H9 (cell line): ENCODE measurements around the gene PIAS4. TPM values are rescaled to one million over a fixed set of nuclear protein-coding genes. Genes with fewer than 3 reads are reported as not detected.

ENCODE experiments used
- DNase-seq: peaks from one replicate; pipeline ENCODE4 v3.0.0-alpha.2; 2017
- H2AFZ ChIP-seq: one replicate; pipeline ENCODE4 v1.6.1; 2013; ENCODE audit warnings: mild to moderate bottlenecking, low read length, control low read depth, moderate library complexity
- H2AK5ac ChIP-seq: 2 replicates; pipeline ENCODE4 v1.6.1; 2013; ENCODE audit warnings: low read length, control low read depth, mixed read lengths; ENCODE audit not compliant: insufficient read length
- H2BK120ac ChIP-seq: one replicate; pipeline ENCODE4 v1.6.1; 2013; ENCODE audit warnings: low read depth, mild to moderate bottlenecking, low read length, control low read depth, inconsistent platforms; ENCODE audit not compliant: poor library complexity, severe bottlenecking
- H2BK12ac ChIP-seq: 2 replicates; pipeline ENCODE4 v1.6.1; 2013; ENCODE audit warnings: low read length, control low read depth, mixed read lengths, low read depth; ENCODE audit not compliant: insufficient read length
- H2BK15ac ChIP-seq: 2 replicates; pipeline ENCODE4 v1.6.1; 2013; ENCODE audit warnings: low read depth, low read length, control low read depth
- H2BK20ac ChIP-seq: one replicate; pipeline ENCODE4 v1.6.1; 2013; ENCODE audit warnings: low read depth, mild to moderate bottlenecking, low read length, control low read depth, inconsistent platforms; ENCODE audit not compliant: poor library complexity, severe bottlenecking
- H2BK5ac ChIP-seq: 2 replicates; pipeline ENCODE4 v1.6.1; 2013; ENCODE audit warnings: low read length, control low read depth, mixed read lengths; ENCODE audit not compliant: insufficient read length
- H3K14ac ChIP-seq: 2 replicates; pipeline ENCODE4 v1.6.1; 2013; ENCODE audit warnings: low read length, control low read depth; ENCODE audit not compliant: insufficient read depth
- H3K18ac ChIP-seq: 2 replicates; pipeline ENCODE4 v1.6.1; 2013; ENCODE audit warnings: low read depth, mild to moderate bottlenecking, mixed read lengths, low read length, control low read depth; ENCODE audit not compliant: insufficient read length
- H3K23ac ChIP-seq: 2 replicates; pipeline ENCODE4 v1.6.1; 2013; ENCODE audit warnings: low read length, control low read depth, mixed read lengths, low read depth; ENCODE audit not compliant: insufficient read length
- H3K23me2 ChIP-seq: 2 replicates; pipeline ENCODE4 v1.6.1; 2013; ENCODE audit warnings: low read depth, mild to moderate bottlenecking, mixed read lengths, low read length, control low read depth; ENCODE audit not compliant: insufficient read length, poor library complexity, severe bottlenecking
- H3K27ac ChIP-seq: 2 replicates; pipeline ENCODE4 v1.5.1; 2013; ENCODE audit warnings: low read length, control low read depth, mixed read lengths, low read depth; ENCODE audit not compliant: insufficient read length
- H3K27me3 ChIP-seq: 2 replicates; pipeline ENCODE4 v1.6.1; 2013; ENCODE audit warnings: low read length, control low read depth, inconsistent platforms; ENCODE audit not compliant: insufficient read depth
- H3K4ac ChIP-seq: 2 replicates; pipeline ENCODE4 v1.6.1; 2013; ENCODE audit warnings: low read depth, mild to moderate bottlenecking, control low read depth, inconsistent platforms, low read length, moderate library complexity
- H3K4me1 ChIP-seq: 2 replicates; pipeline ENCODE4 v1.6.1; 2013; ENCODE audit warnings: low read length, control low read depth, inconsistent platforms; ENCODE audit not compliant: insufficient read depth
- H3K4me2 ChIP-seq: 2 replicates; pipeline ENCODE4 v1.6.1; 2013; ENCODE audit warnings: low read length, control low read depth, mixed read lengths; ENCODE audit not compliant: insufficient read length, insufficient read depth
- H3K56ac ChIP-seq: 2 replicates; pipeline ENCODE4 v1.6.1; 2013; ENCODE audit warnings: low read depth, mild to moderate bottlenecking, mixed read lengths, low read length, control low read depth; ENCODE audit not compliant: insufficient read length
- H3K79me1 ChIP-seq: 2 replicates; pipeline ENCODE4 v1.6.1; 2013; ENCODE audit warnings: low read depth, mild to moderate bottlenecking, moderate library complexity, low read length, control low read depth, inconsistent platforms; ENCODE audit not compliant: insufficient read depth, poor library complexity, severe bottlenecking
- H3K79me2 ChIP-seq: 2 replicates; pipeline ENCODE4 v1.6.1; 2013; ENCODE audit warnings: low read length, control low read depth, inconsistent platforms; ENCODE audit not compliant: insufficient read depth
- H3K9ac ChIP-seq: 2 replicates; pipeline ENCODE4 v1.6.1; 2013; ENCODE audit warnings: low read length, control low read depth, mixed read lengths; ENCODE audit not compliant: insufficient read length; ENCODE audit errors: extremely low read depth
- H3K9me3 ChIP-seq: one replicate; pipeline ENCODE4 v1.6.1; 2013; ENCODE audit warnings: low read depth, low read length, inconsistent platforms; ENCODE audit not compliant: control insufficient read depth
- H3T11ph ChIP-seq: one replicate; pipeline ENCODE4 v1.6.1; 2013; ENCODE audit warnings: mild to moderate bottlenecking, low read length, control low read depth, inconsistent platforms
- H4K20me1 ChIP-seq: one replicate; pipeline ENCODE4 v1.6.1; 2013; ENCODE audit not compliant: control insufficient read depth, insufficient read length, insufficient read depth
- H4K5ac ChIP-seq: 2 replicates; pipeline ENCODE4 v1.6.1; 2013; ENCODE audit warnings: low read depth, mild to moderate bottlenecking, mixed read lengths, low read length, control low read depth; ENCODE audit not compliant: insufficient read length
- H4K8ac ChIP-seq: replicated peaks from 2 replicates; pipeline ENCODE4 v1.6.1; 2013; ENCODE audit warnings: low read length, control low read depth, mixed read lengths, low read depth; ENCODE audit not compliant: insufficient read length
- H4K91ac ChIP-seq: 2 replicates; pipeline ENCODE4 v1.6.1; 2013; ENCODE audit warnings: low read depth, mild to moderate bottlenecking, moderate library complexity, mixed read lengths, low read length, control low read depth; ENCODE audit not compliant: insufficient read length
- H3K27ac Mint-ChIP-seq, 3 experiments: 2 replicates in 2 of 3; 3 replicates in 1 of 3; pipeline ENCODE4 v1.8.0; 2020 to 2021; ENCODE audit warnings: mixed read lengths in 3 of 3, mild to moderate bottlenecking in 1 of 3, moderate library complexity in 1 of 3
- H3K27me3 Mint-ChIP-seq: 2 replicates; pipeline ENCODE4 v1.8.0; 2021; ENCODE audit warnings: low read depth, mild to moderate bottlenecking, moderate library complexity, mixed read lengths
- H3K36me3 Mint-ChIP-seq, 3 experiments: 2 replicates in 2 of 3; 3 replicates in 1 of 3; pipeline ENCODE4 v1.8.0; 2020 to 2021; ENCODE audit warnings: low read depth in 3 of 3, mixed read lengths in 3 of 3; ENCODE audit not compliant: insufficient read depth in 1 of 3
- H3K4me1 Mint-ChIP-seq, 2 experiments: 2 replicates each; pipeline ENCODE4 v1.8.0; 2020; ENCODE audit warnings: mixed read lengths in 2 of 2
- H3K4me3 Mint-ChIP-seq, 2 experiments: 2 replicates in 1 of 2; 3 replicates in 1 of 2; pipeline ENCODE4 v1.8.0; 2020 to 2021; ENCODE audit warnings: mild to moderate bottlenecking in 2 of 2, mixed read lengths in 2 of 2, moderate library complexity in 1 of 2
- H3K9me3 Mint-ChIP-seq, 2 experiments: 2 replicates in 1 of 2; 3 replicates in 1 of 2; pipeline ENCODE4 v1.8.0; 2020; ENCODE audit warnings: mild to moderate bottlenecking in 2 of 2, mixed read lengths in 2 of 2, moderate library complexity in 1 of 2
- WGBS: extraction: QIAGEN DNeasy Blood & Tissue Kit; methylation state at CpG from one replicate; pipeline ENCODE4 v1.1.7; 2013; ENCODE audit warnings: missing lambda C conversion rate, low lambda C conversion rate, mixed read lengths; ENCODE audit not compliant: insufficient read length; ENCODE audit errors: extremely low coverage; 5-methylcytosine and 5-hydroxymethylcytosine counted together
- total RNA-seq: library from RNA; stranded (reverse); gene quantifications from 2 replicates; pipeline ENCODE4 v1.2.1, GENCODE V29; 2021
- TF ChIP-seq, protein P1 (sequence below): fragments of 200-600 bp; sonication (generic); conservative IDR thresholded peaks from 3 replicates; pipeline ENCODE4 v1.8.0; 2021; ENCODE audit warnings: antibody characterized with exemption, mild to moderate bottlenecking

PIAS4 gene
- total RNA-seq, 1 experiment from 2014 or later = 52.0 TPM

- no peak overlapping the region for H2BK5ac ChIP-seq
- H2AFZ ChIP-seq = no peak overlapping the region
- no peak for DNase-seq
- no peak overlapping the region for H2AK5ac ChIP-seq
- WGBS = no CpG with 5 or more reads among the region's 33 CpGs
- no peak overlapping the region for H4K5ac ChIP-seq
- no peak overlapping the region for H3K4me2 ChIP-seq
- Mint-ChIP-seq H3K27ac (no peak overlapping the region), H3K4me3 (no peak overlapping the region), H3K4me1 (peaks cover 0 to 14% of the 10 kb centered on the region in 2 experiments; a peak in 3 of 4 replicates), H3K9me3 (no peaks in the 10 kb centered on the region; a peak in 1 of 5 replicates), H3K36me3 (peaks cover 13 to 33% (median 32%) of the 10 kb centered on the region in 3 experiments; a peak in 6 of 7 replicates), H3K27me3 (no peaks in the 10 kb centered on the region)
- H3K4me1 ChIP-seq = no peaks in the 10 kb centered on the region
- no peak overlapping the region for H4K91ac ChIP-seq
- no peak overlapping the region for H3K18ac ChIP-seq
- no peak overlapping the region for H3T11ph ChIP-seq
- no peak overlapping the region for H2BK120ac ChIP-seq
- H4K20me1 ChIP-seq = no peaks in the 10 kb centered on the region
- TF ChIP-seq, protein P1, sequence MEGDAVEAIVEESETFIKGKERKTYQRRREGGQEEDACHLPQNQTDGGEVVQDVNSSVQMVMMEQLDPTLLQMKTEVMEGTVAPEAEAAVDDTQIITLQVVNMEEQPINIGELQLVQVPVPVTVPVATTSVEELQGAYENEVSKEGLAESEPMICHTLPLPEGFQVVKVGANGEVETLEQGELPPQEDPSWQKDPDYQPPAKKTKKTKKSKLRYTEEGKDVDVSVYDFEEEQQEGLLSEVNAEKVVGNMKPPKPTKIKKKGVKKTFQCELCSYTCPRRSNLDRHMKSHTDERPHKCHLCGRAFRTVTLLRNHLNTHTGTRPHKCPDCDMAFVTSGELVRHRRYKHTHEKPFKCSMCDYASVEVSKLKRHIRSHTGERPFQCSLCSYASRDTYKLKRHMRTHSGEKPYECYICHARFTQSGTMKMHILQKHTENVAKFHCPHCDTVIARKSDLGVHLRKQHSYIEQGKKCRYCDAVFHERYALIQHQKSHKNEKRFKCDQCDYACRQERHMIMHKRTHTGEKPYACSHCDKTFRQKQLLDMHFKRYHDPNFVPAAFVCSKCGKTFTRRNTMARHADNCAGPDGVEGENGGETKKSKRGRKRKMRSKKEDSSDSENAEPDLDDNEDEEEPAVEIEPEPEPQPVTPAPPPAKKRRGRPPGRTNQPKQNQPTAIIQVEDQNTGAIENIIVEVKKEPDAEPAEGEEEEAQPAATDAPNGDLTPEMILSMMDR = no peak
- H3K14ac ChIP-seq = no peak overlapping the region
- H2BK12ac ChIP-seq = no peak overlapping the region
- H3K23ac ChIP-seq = no peak overlapping the region
- no peak overlapping the region for H2BK15ac ChIP-seq
- no peaks in the 10 kb centered on the region for H3K23me2 ChIP-seq
- H3K9me3 ChIP-seq = no peaks in the 10 kb centered on the region
- H3K4ac ChIP-seq = no peak overlapping the region
- no peak overlapping the region for H3K27ac ChIP-seq
- H2BK20ac ChIP-seq = no peak overlapping the region
- H4K8ac ChIP-seq = no peak overlapping the region
- no peaks in the 10 kb centered on the region for H3K27me3 ChIP-seq
- H3K79me2 ChIP-seq = peaks cover 6% of the 10 kb centered on the region; the same call in 1 of the 2 replicates
- H3K56ac ChIP-seq = no peak overlapping the region
- H3K79me1 ChIP-seq = no peaks in the 10 kb centered on the region
- no peak overlapping the region for H3K9ac ChIP-seq
Observed at GRCh38 chr19:4046946-4047683, 39.6 kb downstream of the PIAS4 start.
